GM13977 (cell line): ENCODE results near the gene C10orf88.
A peak's percentile ranks its signal among the peaks of the same experiment; 100 is the strongest.

Source experiments
- DNase-seq: peaks from one replicate; pipeline ENCODE4 v3.0.0; 2012; ENCODE audit warnings: low spot score
- CTCF ChIP-seq: IDR thresholded peaks from 2 replicates; pipeline ENCODE4 v1.5.1; 2012; ENCODE audit warnings: mild to moderate bottlenecking, control low read depth; ENCODE audit not compliant: insufficient read depth; ENCODE audit errors: extremely low read depth, missing control alignments
- in situ Hi-C: fragments of 300-500 bp; cut with MboI; formaldehyde crosslinking; loops from one replicate; pipeline ENCODE4 v1.12.0; 2022; ENCODE audit warnings: low sequenced_read_pairs, low pct_unique_long_range_greater_than_20kb, mixed read lengths, inconsistent platforms; ENCODE audit not compliant: unreplicated experiment

C10orf88 gene

GRCh38 chr10:122953902-122954730 lies at the start of gene C10orf88:
Gene C10orf88, minus strand, starts transcription at chr10:122954227. Its CDS starts 49 bp downstream, at chr10:122954178.
- no peak for TF ChIP-seq CTCF
- in situ Hi-C loops = no loop called here
- DNase-seq = peak; percentile 96

- no peak for DNase-seq
- in situ Hi-C loops = no loop called here
- no peak for TF ChIP-seq CTCF
Measured at GRCh38 chr10:123001370-123001769, 47.3 kb upstream of the C10orf88 start.

GRCh38 chr10:123000155-123000554 lies 46.1 kb upstream of the C10orf88 start:
- TF ChIP-seq CTCF = no peak
- DNase-seq = no peak
- in situ Hi-C loops = no loop called here

GRCh38 chr10:122999347-122999746 lies 45.3 kb upstream of the C10orf88 start:
- in situ Hi-C loops = no loop called here
- TF ChIP-seq CTCF = no peak

GRCh38 chr10:122998934-122999333 lies 44.9 kb upstream of the C10orf88 start:
- TF ChIP-seq CTCF = no peak
- no peak for DNase-seq
- in situ Hi-C loops = no loop called here

More at GRCh38 chr10:122999347-122999746, 45.3 kb upstream of the C10orf88 start:
- no peak for DNase-seq

GRCh38 chr10:122998360-122998917 lies 44.4 kb upstream of the C10orf88 start:
- TF ChIP-seq CTCF = no peak
- in situ Hi-C loops = no loop called here
- DNase-seq = no peak
